Muscle of leg (tissue), 11 donors: ENCODE results near the gene COMMD7. TPM values are rescaled to one million over a fixed set of nuclear protein-coding genes. Genes with fewer than 3 reads are reported as not detected.

Experiments used
- DNase-seq: peaks from one replicate; pipeline ENCODE4 v3.0.0; 2013
- H3K27ac ChIP-seq: one replicate; pipeline ENCODE4 v1.5.1; 2013; ENCODE audit warnings: mild to moderate bottlenecking, low read length, control low read depth
- H3K27me3 ChIP-seq: one replicate; pipeline ENCODE4 v1.6.1; 2013; ENCODE audit warnings: low read length; ENCODE audit not compliant: control insufficient read depth, insufficient read depth
- H3K36me3 ChIP-seq: one replicate; pipeline ENCODE4 v1.6.1; 2013; ENCODE audit warnings: low read length; ENCODE audit not compliant: control insufficient read depth, insufficient read depth
- H3K4me1 ChIP-seq: one replicate; pipeline ENCODE4 v1.6.1; 2013; ENCODE audit warnings: low read length; ENCODE audit not compliant: control insufficient read depth, insufficient read depth
- H3K4me3 ChIP-seq: one replicate; pipeline ENCODE4 v1.5.1; 2013; ENCODE audit warnings: low read length, control low read depth
- H3K9me3 ChIP-seq: replicated peaks from 2 replicates; pipeline ENCODE4 v1.6.1; 2013; ENCODE audit warnings: low read depth, low read length; ENCODE audit not compliant: control insufficient read depth
- WGBS: methylation state at CpG from one replicate; pipeline ENCODE4 v1.1.5; 2013; ENCODE audit warnings: missing lambda C conversion rate; ENCODE audit not compliant: insufficient coverage; 5-methylcytosine and 5-hydroxymethylcytosine counted together
- polyA plus RNA-seq, 8 donors: library from polyadenylated mRNA; unstranded; fragments of 120-200 nt; gene quantifications; one replicate each; pipeline versions ENCODE4 v1.2.1 to v1.2.3, GENCODE V29; 2013; ENCODE audit warnings: inconsistent platforms in 1 of 8, low replicate concordance in 1 of 8; ENCODE audit not compliant: insufficient read length in 8 of 8, insufficient read depth in 1 of 8
- total RNA-seq: library from RNA; stranded (reverse); fragments of 120-200 nt; gene quantifications from one replicate; pipeline ENCODE4 v1.2.4, GENCODE V29; 2013

The COMMD7 gene
- total and polyA plus RNA-seq, 9 donors: 26.5 to 43.4 (median 40.5) TPM

DNA sequence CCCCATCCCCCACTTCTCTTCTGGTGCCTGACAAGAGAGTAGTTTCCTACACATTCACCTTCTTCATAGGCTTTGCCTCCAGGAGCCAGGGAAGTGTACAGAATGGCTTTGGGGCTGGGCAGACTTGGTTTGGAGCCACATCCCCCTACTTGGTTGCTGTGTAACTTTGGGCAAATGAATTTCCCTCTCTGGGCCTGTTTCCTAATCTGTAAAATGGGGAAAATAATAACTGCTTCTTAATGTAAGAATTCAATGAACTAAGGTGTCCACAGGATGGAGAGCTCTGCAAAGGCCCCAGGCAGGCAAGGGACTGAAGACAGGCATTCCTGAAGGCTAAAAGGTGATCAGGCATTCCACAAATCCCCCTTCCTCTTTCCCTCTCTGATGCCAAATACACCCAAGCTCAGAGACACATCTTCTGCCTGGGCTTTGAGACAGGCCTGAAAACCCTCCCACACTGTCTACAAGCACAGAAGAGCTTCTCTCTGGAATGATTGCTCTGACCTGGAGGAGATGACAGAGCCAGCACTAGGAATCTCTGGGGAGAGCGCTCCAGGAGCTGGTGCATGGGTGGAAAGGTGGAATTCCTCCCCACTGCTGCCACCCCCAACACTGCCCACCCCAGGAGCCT lies 62.6 kb downstream of the COMMD7 start:
- Histone ChIP-seq H3K4me3 (no peak overlapping the region), H3K27ac (peak overlapping the region; percentile 72), H3K4me1 (peaks cover 28% of the 10 kb centered on the region), H3K9me3 (no peaks in the 10 kb centered on the region), H3K27me3 (no peaks in the 10 kb centered on the region), H3K36me3 (no peaks in the 10 kb centered on the region)
- WGBS: no CpG with 5 or more reads among the region's 1 CpG
- DNase-seq: no peak

- Histone ChIP-seq H3K36me3 (no peaks in the 10 kb centered on the region), H3K4me3 (no peak overlapping the region), H3K4me1 (peaks cover 26% of the 10 kb centered on the region), H3K27me3 (no peaks in the 10 kb centered on the region), H3K9me3 (no peaks in the 10 kb centered on the region), H3K27ac (no peak overlapping the region)
- 80% methylated on average over 1 of the region's 6 CpGs for WGBS
- peak; percentile 59 for DNase-seq
Observed at GRCh38 chr20:32678948-32679347, 64.3 kb downstream of the COMMD7 start.

- H3K36me3 ChIP-seq: no peaks in the 10 kb centered on the region
- no peaks in the 10 kb centered on the region for H3K9me3 ChIP-seq
- H3K4me3 ChIP-seq: no peak overlapping the region
- no peak for DNase-seq
- H3K27me3 ChIP-seq: no peaks in the 10 kb centered on the region
- H3K27ac ChIP-seq: no peak overlapping the region
- H3K4me1 ChIP-seq: peaks cover 18% of the 10 kb centered on the region
- 81% methylated on average over 5 of the region's 13 CpGs for WGBS
Observed at GRCh38 chr20:32675223-32675975, 67.9 kb downstream of the COMMD7 start.

- Histone ChIP-seq H3K27me3 (no peaks in the 10 kb centered on the region), H3K36me3 (no peaks in the 10 kb centered on the region), H3K27ac (no peak overlapping the region), H3K4me3 (no peak overlapping the region), H3K9me3 (no peaks in the 10 kb centered on the region), H3K4me1 (peaks cover 17% of the 10 kb centered on the region)
- 24% methylated on average over 2 of the region's 5 CpGs for WGBS
- no peak for DNase-seq
Observed at GRCh38 chr20:32674362-32674789, 68.9 kb downstream of the COMMD7 start.

GRCh38 chr20:32672982-32673851 lies 70.0 kb downstream of the COMMD7 start:
- Histone ChIP-seq H3K36me3 (no peaks in the 10 kb centered on the region), H3K4me1 (peaks cover 13% of the 10 kb centered on the region), H3K27me3 (no peaks in the 10 kb centered on the region), H3K9me3 (no peaks in the 10 kb centered on the region), H3K27ac (no peak overlapping the region), H3K4me3 (no peak overlapping the region)
- WGBS: 58% methylated on average over 17 of the region's 22 CpGs
- DNase-seq: no peak

- H3K27ac ChIP-seq: no peak overlapping the region
- WGBS: no CpG with 5 or more reads among the region's 3 CpGs
- no peak for DNase-seq
Observed at GRCh38 chr20:32672394-32672981, 70.8 kb downstream of the COMMD7 start.

GRCh38 chr20:32670773-32671455 lies 72.4 kb downstream of the COMMD7 start:
- DNase-seq: no peak
- no CpG with 5 or more reads among the region's 2 CpGs for WGBS
- H3K36me3 ChIP-seq: no peaks in the 10 kb centered on the region
- H3K4me3 ChIP-seq: no peak overlapping the region
- no peaks in the 10 kb centered on the region for H3K9me3 ChIP-seq
- no peak overlapping the region for H3K27ac ChIP-seq
- H3K27me3 ChIP-seq: no peaks in the 10 kb centered on the region
- H3K4me1 ChIP-seq: peaks cover 10% of the 10 kb centered on the region

More at GRCh38 chr20:32672394-32672981, 70.8 kb downstream of the COMMD7 start:
- Histone ChIP-seq H3K36me3 (no peaks in the 10 kb centered on the region), H3K9me3 (no peaks in the 10 kb centered on the region), H3K4me3 (no peak overlapping the region), H3K4me1 (peaks cover 13% of the 10 kb centered on the region), H3K27me3 (no peaks in the 10 kb centered on the region)

DNA sequence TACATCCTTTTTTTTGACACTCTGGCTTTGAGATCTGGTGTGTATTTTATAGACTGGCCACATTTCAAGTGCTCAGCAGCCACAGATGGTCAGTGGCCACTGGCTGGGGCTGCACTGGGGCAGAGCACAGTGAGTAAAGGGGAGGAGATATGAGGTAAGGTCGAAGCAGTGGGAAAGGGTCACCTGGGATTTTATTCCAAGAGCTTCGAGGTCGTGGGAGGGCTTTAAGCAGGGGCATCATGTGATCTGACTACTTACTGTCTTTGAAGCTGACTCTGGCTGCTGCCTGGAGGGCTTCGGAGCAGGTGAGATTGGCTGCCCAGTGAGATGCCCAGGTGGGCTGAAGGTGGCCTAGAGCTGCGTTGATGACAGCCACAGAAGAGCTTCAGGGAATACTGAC lies 76.2 kb downstream of the COMMD7 start:
- Histone ChIP-seq H3K4me1 (peaks cover 2% of the 10 kb centered on the region), H3K27ac (no peak overlapping the region), H3K4me3 (no peak overlapping the region), H3K9me3 (no peaks in the 10 kb centered on the region), H3K27me3 (no peaks in the 10 kb centered on the region), H3K36me3 (no peaks in the 10 kb centered on the region)
- WGBS: 50% methylated on average over 4 of the region's 5 CpGs
- DNase-seq: no peak

DNA sequence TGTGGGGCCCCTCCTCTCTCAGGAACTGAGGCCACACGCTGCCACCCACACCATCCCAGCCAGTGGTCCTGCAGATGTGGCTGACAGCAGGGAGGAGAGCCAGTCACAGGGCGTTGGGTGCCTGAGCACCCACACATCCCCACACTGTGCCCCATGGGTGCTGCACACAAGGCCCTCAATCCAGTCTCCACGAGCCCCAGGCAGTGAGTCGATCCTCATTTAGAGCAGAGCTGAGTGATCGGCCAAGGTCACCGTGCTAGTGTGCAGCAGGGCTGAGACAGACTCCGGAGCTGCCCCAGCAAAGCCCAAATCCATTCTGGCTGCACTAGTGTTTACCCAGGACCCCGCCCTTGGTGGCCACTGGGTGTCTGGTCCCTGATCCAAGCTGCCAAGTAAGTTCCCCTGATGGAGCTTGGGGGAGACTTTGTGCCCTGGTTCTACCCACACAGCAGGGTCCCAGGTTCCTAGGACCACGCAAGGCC lies 78.5 kb downstream of the COMMD7 start:
- 73% methylated on average over 9 of the region's 9 CpGs for WGBS
- Histone ChIP-seq H3K36me3 (no peaks in the 10 kb centered on the region), H3K27ac (no peak overlapping the region), H3K27me3 (no peaks in the 10 kb centered on the region), H3K4me3 (no peak overlapping the region), H3K4me1 (peaks cover 2% of the 10 kb centered on the region), H3K9me3 (no peaks in the 10 kb centered on the region)
- no peak for DNase-seq
